Activated naive CD8-positive, alpha-beta T cell treated with anti-CD3 and anti-CD28 coated beads for 36 hours (primary cell): ENCODE data around the gene FAM107B. TPM values are rescaled to one million over a fixed set of nuclear protein-coding genes. Genes with fewer than 3 reads are reported as not detected.
A peak's percentile ranks its signal among the peaks of the same experiment; 100 is the strongest.
"Not testable (repeated sequence)": the region's sequence is repeated elsewhere in the genome, so short reads cannot be mapped to it uniquely, and the experiment has no call there.

Experiments
- DNase-seq: peaks from one replicate; pipeline ENCODE4 v3.0.0; 2021
- H3K27ac Mint-ChIP-seq: one replicate; pipeline ENCODE4 v1.8.0; 2022; ENCODE audit warnings: mild to moderate bottlenecking, moderate library complexity, mixed read lengths
- H3K27me3 Mint-ChIP-seq: one replicate; pipeline ENCODE4 v1.8.0; 2022; ENCODE audit warnings: mild to moderate bottlenecking, mixed read lengths
- H3K36me3 Mint-ChIP-seq: one replicate; pipeline ENCODE4 v1.8.0; 2021; ENCODE audit warnings: mild to moderate bottlenecking, mixed read lengths
- H3K4me1 Mint-ChIP-seq: one replicate; pipeline ENCODE4 v1.8.0; 2021; ENCODE audit warnings: mixed read lengths
- H3K4me3 Mint-ChIP-seq: one replicate; pipeline ENCODE4 v1.8.0; 2022; ENCODE audit warnings: mild to moderate bottlenecking, moderate library complexity, mixed read lengths
- H3K9me3 Mint-ChIP-seq: one replicate; pipeline ENCODE4 v1.8.0; 2022; ENCODE audit warnings: mixed read lengths
- total RNA-seq, 2 experiments: library from RNA; stranded (reverse); gene quantifications; one replicate each; pipeline ENCODE4 v1.2.3, GENCODE V29; 2021

FAM107B gene
- total RNA-seq, 2 experiments from 2014 or later = 195 to 203 TPM

DNA sequence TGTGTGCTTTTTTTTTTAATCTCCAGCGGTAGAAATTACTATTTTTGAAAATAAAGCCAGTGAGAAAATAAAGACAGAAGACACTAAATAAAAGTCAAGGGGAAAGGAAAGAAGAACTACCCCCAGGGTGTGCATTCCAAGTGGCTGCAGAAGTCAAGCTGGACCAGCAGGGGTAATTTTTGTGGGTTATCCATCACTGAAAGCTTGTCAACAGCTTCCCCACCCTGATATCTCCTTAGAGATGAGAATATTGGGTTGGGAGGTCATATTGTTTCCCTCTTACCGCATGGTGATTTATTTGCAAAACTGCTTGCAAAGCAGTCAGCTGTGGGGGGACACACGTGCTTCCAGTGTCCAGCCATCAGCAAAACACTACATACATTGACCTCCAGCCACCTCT, 46.4 kb downstream of the FAM107B start:
- Mint-ChIP-seq H3K36me3 (no peaks in the 10 kb centered on the region), H3K27me3 (no peaks in the 10 kb centered on the region), H3K9me3 (peaks cover 2% of the 10 kb centered on the region), H3K27ac (no peak overlapping the region), H3K4me3 (no peak overlapping the region), H3K4me1 (peaks cover 23% of the 10 kb centered on the region)
- DNase-seq = no peak

DNA sequence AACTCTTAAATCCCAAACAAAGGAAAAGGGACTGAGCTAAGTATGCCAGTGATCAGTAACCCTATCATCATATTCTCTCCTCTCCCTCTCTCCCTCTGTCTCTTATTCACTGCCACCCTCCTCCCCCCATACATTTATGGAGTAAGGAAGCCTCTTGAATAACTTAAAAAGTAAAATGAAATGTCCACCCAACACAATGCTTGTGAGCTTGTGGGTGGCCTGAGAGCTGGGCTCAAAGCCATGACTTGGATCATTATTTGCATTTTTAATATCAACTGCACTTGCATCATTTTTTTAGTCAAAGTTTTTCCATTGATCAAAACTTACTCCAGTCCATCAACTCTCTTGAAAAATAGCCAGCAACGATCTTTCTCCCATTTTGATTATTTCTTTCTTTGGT, 46.8 kb downstream of the FAM107B start:
- H3K9me3 Mint-ChIP-seq = peaks cover 2% of the 10 kb centered on the region
- H3K27me3 Mint-ChIP-seq = no peaks in the 10 kb centered on the region
- H3K4me1 Mint-ChIP-seq = peaks cover 27% of the 10 kb centered on the region
- no peaks in the 10 kb centered on the region for H3K36me3 Mint-ChIP-seq
- no peak overlapping the region for H3K4me3 Mint-ChIP-seq
- no peak overlapping the region for H3K27ac Mint-ChIP-seq
- no peak for DNase-seq

DNA sequence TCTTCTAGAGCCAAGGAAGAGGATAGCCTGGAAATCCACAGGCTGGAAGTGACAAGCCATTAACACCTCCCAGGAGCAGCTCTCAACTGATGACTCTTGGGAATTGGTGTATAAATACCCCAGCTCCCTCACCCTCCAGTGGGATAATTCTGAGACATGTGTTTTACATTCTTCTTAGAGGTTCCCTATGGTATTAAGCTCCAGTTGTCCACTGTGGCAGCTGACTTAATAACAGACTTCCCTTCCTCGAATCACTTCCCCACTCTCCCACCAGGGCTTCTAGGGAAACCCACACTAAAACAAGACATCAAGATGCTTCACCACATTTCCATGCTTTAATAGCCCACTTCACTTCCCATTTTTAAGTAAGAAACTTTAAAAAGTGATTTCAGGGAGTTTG, 47.2 kb downstream of the FAM107B start:
- no peaks in the 10 kb centered on the region for H3K27me3 Mint-ChIP-seq
- H3K27ac Mint-ChIP-seq = no peak overlapping the region
- peaks cover 31% of the 10 kb centered on the region for H3K4me1 Mint-ChIP-seq
- H3K36me3 Mint-ChIP-seq = no peaks in the 10 kb centered on the region
- H3K9me3 Mint-ChIP-seq = peaks cover 2% of the 10 kb centered on the region
- DNase-seq = no peak
- H3K4me3 Mint-ChIP-seq = no peak overlapping the region

DNA sequence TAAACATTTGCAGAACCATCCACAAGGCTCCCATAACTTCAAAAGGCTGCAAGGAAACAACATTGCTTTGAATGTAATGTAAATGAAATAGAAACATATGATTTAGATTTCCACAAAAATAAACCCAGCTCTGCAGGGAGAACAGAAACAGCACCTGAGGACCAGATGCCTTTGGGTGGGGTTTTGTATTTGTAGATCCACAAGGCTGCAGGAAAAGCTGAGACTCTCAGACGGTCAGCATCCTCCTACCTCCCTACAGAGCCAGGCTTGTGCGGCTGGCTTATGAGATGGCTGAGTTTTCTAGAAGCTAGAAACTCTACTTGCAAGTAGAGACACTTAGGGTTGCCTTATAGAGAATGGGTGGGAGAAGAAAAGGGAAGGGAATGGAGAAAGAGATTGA, 49.8 kb downstream of the FAM107B start:
- Mint-ChIP-seq H3K9me3 (peaks cover 4% of the 10 kb centered on the region), H3K36me3 (no peaks in the 10 kb centered on the region), H3K27ac (no peak overlapping the region), H3K27me3 (no peaks in the 10 kb centered on the region), H3K4me3 (no peak overlapping the region), H3K4me1 (peaks cover 33% of the 10 kb centered on the region)
- DNase-seq = no peak

DNA sequence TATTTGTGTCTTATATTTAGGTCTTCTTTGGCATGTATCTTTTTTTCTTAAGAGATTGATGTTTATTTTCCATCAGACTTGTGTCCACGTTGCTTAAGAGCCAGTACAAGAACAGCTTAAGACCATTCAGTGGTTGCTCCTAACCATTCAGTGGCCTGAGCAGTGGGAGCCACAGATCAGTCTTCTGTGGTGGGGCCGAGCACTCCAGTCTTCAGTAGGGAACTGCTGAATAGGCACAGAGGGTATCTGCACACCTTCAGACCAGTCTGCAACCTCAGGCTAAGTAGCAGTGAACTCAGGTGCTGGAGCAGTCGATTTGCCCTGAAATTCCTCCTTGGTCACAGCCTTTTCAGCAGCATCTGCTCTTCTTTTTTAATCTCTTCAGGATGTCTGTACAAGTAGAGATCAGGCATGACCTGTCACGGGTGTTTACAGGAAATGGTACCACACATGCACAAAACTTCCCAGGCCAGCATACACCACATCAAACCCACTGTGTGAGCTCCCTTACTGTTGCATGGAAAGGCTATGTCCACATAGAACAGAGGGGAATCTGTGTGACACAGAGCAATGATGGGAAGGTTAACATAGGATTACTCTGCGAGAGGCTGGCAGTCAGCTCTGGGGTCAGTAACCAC, 51.5 kb downstream of the FAM107B start:
- H3K36me3 Mint-ChIP-seq = no peaks in the 10 kb centered on the region
- H3K4me1 Mint-ChIP-seq = peaks cover 33% of the 10 kb centered on the region
- no peaks in the 10 kb centered on the region for H3K27me3 Mint-ChIP-seq
- H3K9me3 Mint-ChIP-seq = peaks cover 4% of the 10 kb centered on the region
- no peak overlapping the region for H3K4me3 Mint-ChIP-seq
- DNase-seq = no peak
- H3K27ac Mint-ChIP-seq = peak overlapping the region; percentile 67

DNA sequence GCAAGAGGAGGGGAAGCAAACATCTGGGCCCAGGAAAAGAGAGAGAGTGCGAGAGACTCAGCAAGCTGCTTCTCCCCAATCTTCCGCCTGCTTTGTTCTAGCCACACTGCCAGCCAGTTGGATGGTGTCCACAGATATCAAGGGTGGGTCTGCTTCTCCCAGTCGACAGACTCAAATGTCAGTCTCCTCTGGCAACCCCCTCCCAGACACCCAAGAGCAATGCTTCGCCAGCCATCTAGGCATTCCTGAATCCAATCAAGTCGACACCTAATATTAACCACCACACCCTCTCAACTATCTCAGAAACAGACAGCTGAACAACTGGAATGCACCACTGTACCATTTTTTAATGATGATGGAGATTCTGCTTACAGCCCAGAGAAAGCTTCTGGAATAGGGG, 57.1 kb downstream of the FAM107B start:
- peaks cover 3% of the 10 kb centered on the region for H3K4me1 Mint-ChIP-seq

DNA sequence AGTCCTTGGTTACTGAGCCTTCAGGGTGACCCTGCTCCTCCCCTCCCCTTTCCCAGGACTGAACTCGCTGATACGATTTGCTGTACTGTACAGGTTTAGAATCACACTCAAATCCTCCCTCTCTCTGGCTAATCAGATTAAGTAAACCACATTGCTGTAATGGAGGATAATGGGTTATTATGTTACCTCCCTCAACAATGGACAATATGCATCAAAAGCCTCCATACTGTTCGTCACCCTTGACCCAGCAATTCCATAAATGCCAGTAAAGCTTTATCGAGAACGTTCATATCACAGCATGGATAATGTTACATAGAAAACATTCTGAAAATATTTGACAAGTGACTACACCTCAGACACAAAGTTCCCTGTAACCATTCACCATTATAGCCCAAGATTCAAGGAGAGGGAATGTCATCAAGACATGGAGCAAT, 61.7 kb downstream of the FAM107B start:
- Mint-ChIP-seq H3K27ac (no peak overlapping the region), H3K9me3 (peaks cover 1% of the 10 kb centered on the region), H3K36me3 (no peaks in the 10 kb centered on the region), H3K4me1 (peaks cover 2% of the 10 kb centered on the region), H3K27me3 (no peaks in the 10 kb centered on the region), H3K4me3 (no peak overlapping the region)
- no peak for DNase-seq

More for the DNA sequence above, 57.1 kb downstream of the FAM107B start:
- peaks cover 3% of the 10 kb centered on the region for H3K9me3 Mint-ChIP-seq
- H3K4me3 Mint-ChIP-seq = no peak overlapping the region
- H3K27ac Mint-ChIP-seq = no peak overlapping the region
- no peak for DNase-seq
- H3K27me3 Mint-ChIP-seq = no peaks in the 10 kb centered on the region
- H3K36me3 Mint-ChIP-seq = no peaks in the 10 kb centered on the region

DNA sequence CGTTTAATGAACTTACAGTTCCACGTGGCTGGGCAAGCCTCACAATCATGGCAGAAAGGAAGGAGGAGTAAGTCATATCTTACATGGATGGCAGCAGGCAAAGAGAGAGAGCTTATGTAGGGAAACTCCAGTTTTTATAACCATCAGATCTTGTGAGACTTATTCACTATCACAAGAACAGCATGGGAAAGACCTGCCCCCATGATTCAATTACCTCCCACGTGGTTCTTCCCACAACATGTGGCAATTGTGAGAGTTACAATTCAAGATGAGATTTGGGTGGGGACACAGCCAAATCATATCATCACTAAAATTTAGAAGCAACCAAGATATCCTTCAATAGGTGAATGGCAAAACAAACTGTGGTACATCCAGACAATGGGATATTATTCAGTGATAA, 65.4 kb downstream of the FAM107B start:
- not testable (repeated sequence) for H3K4me3 Mint-ChIP-seq, H3K27me3 Mint-ChIP-seq, H3K36me3 Mint-ChIP-seq, H3K9me3 Mint-ChIP-seq, H3K4me1 Mint-ChIP-seq, DNase-seq, H3K27ac Mint-ChIP-seq

DNA sequence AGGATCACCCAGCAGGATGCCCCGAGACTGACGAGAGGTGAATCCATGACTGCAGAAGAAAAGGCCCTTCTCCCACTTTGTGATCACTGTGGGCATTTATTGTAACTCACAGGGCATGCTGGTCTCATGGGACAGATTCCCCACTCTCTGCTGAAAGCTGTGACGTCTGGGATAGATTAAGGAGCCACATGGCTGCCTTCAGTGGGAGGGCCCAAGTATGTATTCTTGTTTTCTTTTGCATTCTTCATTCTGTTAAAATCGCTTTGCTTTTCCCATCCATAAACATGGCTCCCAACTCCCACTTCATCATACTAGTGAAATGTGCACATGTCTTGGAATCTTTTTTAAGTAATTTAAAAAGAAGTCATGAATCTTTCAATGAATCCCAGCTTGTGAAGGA, 67.2 kb downstream of the FAM107B start:
- DNase-seq = no peak
- Mint-ChIP-seq H3K36me3 (no peaks in the 10 kb centered on the region), H3K27ac (no peak overlapping the region), H3K4me1 (peaks cover 2% of the 10 kb centered on the region), H3K9me3 (peaks cover 1% of the 10 kb centered on the region), H3K27me3 (no peaks in the 10 kb centered on the region), H3K4me3 (no peak overlapping the region)

DNA sequence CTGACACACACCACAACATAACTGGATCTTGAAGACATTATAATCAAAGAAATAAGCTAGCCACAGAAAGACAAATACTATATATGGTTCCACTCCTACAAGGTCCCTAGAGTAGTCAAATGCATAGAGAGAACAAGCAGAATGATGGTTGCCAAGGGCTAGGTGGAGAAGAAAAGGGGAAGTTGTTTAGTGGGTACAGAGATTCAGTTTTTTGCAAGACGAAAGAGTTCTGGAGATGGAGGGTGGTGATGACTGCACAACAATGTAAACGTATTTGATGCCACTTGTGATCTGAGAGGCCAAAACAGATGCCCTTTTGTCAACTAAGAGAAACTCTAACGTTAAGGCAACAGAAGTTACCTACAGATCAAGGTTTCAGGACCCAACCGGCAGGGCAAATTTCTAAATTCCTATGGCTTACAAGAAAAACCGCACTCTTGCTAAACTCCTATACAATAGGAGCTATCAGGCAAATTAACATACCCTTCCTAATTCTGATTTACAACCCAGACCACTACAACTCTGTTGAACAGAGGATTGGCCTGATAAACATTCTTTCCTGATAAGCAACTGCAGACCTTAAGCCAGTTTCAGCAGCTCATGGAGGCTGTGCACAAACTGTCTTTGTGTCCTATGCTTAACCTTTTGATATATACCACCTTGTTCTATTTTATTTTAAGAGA, 69.0 kb downstream of the FAM107B start:
- no peak for DNase-seq
- H3K4me3 Mint-ChIP-seq = no peak overlapping the region
- peaks cover 2% of the 10 kb centered on the region for H3K4me1 Mint-ChIP-seq
- H3K36me3 Mint-ChIP-seq = no peaks in the 10 kb centered on the region
- no peak overlapping the region for H3K27ac Mint-ChIP-seq
- no peaks in the 10 kb centered on the region for H3K27me3 Mint-ChIP-seq
- H3K9me3 Mint-ChIP-seq = peaks cover 1% of the 10 kb centered on the region

DNA sequence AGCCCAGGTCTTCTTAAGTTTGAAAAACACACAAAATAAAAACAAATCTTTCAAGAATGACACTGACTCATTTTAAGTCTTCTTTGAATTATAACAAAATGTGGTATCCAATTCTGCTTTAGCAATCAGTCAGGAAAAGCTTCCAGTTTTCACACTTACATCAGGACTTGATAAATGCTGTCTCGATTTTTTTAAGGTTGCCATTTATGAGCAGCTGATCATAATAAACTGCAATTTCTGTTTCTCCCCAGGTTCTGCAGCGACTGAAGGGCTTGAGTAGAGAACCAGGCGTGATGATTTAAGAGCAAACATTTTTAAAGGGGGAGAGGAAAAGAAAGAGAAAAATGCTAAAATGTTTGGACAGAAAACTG, 71.1 kb downstream of the FAM107B start:
- no peak overlapping the region for H3K4me3 Mint-ChIP-seq
- peaks cover 3% of the 10 kb centered on the region for H3K9me3 Mint-ChIP-seq
- H3K4me1 Mint-ChIP-seq = no peaks in the 10 kb centered on the region
- no peaks in the 10 kb centered on the region for H3K36me3 Mint-ChIP-seq
- H3K27me3 Mint-ChIP-seq = no peaks in the 10 kb centered on the region
- H3K27ac Mint-ChIP-seq = no peak overlapping the region
- DNase-seq = no peak

DNA sequence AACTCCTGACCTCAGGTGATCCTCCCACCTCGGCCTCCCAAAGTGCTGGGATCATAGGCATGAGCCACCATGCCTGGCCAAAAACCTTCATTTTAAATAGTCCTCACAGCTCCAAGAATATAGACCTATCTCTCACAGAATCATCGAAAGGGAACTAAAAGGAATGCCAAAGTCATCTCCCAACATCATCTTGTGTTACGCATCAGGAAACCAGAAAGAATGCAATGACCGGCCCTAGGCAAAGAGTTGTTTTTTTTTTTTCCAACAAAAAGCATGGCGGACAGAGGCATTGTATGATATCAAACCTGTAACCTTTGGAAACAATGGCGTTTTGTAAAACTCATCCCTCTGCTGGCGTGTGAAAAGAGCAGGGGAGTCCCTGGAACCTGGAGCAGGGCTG, 73.2 kb downstream of the FAM107B start:
- Mint-ChIP-seq H3K27me3 (no peaks in the 10 kb centered on the region), H3K4me3 (no peak overlapping the region), H3K36me3 (no peaks in the 10 kb centered on the region), H3K4me1 (no peaks in the 10 kb centered on the region), H3K27ac (no peak overlapping the region), H3K9me3 (peaks cover 3% of the 10 kb centered on the region)
- no peak for DNase-seq

DNA sequence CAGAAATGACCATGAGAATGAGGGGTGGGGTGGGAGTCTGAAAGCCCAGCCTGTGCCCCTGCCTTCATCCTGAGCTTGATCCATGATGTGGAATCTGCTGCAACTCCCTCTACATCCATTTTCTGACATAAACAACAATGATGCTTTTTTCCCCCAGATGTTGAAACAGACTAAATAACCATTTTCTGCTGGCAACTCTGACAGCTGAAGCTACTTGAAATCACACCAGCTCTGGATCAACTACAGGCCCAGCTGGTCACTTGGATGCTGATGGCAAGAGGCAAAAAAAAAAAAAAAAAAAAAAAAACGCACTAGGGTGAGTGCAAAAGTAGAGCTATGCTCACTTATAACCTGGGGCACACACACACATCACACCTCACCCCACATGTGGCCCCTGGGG, 74.2 kb downstream of the FAM107B start:
- no peaks in the 10 kb centered on the region for H3K4me1 Mint-ChIP-seq

DNA sequence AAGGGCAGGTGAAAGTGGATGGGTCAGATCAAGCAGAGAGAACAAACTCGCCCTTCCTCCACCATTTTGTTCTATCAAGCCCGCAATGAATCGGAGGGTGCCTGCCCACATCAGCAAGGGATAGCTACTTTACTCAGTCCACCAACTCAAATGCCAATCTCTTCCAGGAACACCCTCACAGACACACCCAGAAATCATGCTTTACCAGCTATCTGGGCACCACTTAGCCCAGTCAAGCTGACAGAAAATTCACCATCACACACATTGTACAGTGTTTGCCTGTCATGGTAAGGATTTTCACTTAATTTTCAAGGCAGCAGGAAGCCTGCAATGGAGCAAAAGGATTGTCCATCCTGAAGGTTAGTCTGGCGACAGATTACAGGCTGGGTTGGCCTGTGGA, 75.2 kb downstream of the FAM107B start:
- Mint-ChIP-seq H3K4me1 (no peaks in the 10 kb centered on the region), H3K9me3 (peaks cover 3% of the 10 kb centered on the region), H3K27me3 (no peaks in the 10 kb centered on the region), H3K36me3 (no peaks in the 10 kb centered on the region), H3K4me3 (no peak overlapping the region), H3K27ac (no peak overlapping the region)
- DNase-seq = no peak

More for the DNA sequence above, 74.2 kb downstream of the FAM107B start:
- peaks cover 3% of the 10 kb centered on the region for H3K9me3 Mint-ChIP-seq
- no peak for DNase-seq
- H3K4me3 Mint-ChIP-seq = no peak overlapping the region
- H3K36me3 Mint-ChIP-seq = no peaks in the 10 kb centered on the region
- no peak overlapping the region for H3K27ac Mint-ChIP-seq
- no peaks in the 10 kb centered on the region for H3K27me3 Mint-ChIP-seq

DNA sequence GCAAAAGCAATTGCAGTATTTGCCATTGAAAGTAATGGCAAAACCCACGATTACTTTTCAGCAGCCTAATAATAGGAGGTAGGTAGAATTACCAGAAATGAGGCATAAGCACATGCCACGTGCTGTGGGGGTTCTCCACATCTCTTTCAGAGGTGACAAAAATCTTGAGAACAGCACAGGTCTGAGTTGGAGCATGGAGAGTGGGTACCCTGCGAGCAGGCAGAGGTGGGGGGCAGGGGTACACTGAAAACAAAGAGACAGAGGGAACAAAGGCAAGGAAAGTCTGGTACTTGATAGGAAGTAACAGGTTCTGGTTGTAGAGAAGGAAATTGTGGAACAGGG, 75.9 kb downstream of the FAM107B start:
- peaks cover 3% of the 10 kb centered on the region for H3K9me3 Mint-ChIP-seq
- H3K4me1 Mint-ChIP-seq = no peaks in the 10 kb centered on the region
- no peak overlapping the region for H3K4me3 Mint-ChIP-seq
- H3K36me3 Mint-ChIP-seq = no peaks in the 10 kb centered on the region
- no peaks in the 10 kb centered on the region for H3K27me3 Mint-ChIP-seq
- no peak for DNase-seq
- H3K27ac Mint-ChIP-seq = no peak overlapping the region

DNA sequence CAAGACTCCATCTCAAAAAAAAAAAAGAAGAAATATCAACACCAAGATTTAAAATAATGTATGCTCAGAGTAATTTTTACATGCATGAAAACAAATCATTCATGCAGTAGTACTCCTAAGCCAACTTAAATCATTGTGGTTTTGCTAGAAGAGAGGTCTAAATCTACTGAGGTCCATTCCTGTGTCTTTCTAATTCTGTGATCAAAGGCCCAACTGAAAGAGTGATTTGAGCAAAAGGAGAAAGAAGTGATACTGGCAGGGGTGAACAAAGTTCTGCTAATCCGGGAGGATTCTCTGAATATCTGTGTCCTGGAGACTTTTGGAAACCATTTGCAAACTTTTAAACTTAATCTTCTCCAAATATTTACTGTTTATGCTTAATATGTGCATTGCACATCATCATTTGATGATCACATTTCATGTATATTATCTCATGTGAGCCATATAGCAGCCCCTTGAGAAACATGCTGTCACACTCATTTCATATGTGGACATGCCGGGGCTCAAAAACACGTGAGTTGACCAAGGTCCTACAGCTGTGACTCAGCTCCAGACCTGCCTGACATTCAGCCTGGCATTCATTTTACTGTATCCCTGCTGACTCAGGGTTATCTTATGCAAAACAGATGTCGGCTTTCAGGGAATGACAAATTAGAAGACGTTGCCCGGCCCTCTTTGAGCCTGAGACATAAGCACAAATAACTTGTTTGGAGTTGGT, 76.4 kb downstream of the FAM107B start:
- no peaks in the 10 kb centered on the region for H3K4me1 Mint-ChIP-seq
- DNase-seq = no peak
- H3K27me3 Mint-ChIP-seq = no peaks in the 10 kb centered on the region
- no peak overlapping the region for H3K27ac Mint-ChIP-seq
- no peaks in the 10 kb centered on the region for H3K36me3 Mint-ChIP-seq
- H3K9me3 Mint-ChIP-seq = peaks cover 3% of the 10 kb centered on the region
- no peak overlapping the region for H3K4me3 Mint-ChIP-seq
